MM.1S (cell line): ENCODE results near the gene KRTAP6-1.

Experiments used
- DNase-seq: peaks from one replicate; pipeline ENCODE4 v3.0.0-alpha.2; 2015
- H2AFZ ChIP-seq: fragments of 300-600 bp; sonication (generic); 2 replicates; pipeline ENCODE4 v1.6.0; 2016; ENCODE audit warnings: antibody characterized with exemption, low read length
- H3F3A ChIP-seq: fragments of 300-600 bp; sonication (generic); 2 replicates; pipeline ENCODE4 v1.6.1; 2016; ENCODE audit warnings: mild to moderate bottlenecking, antibody characterized with exemption, low read length, moderate library complexity, mixed read lengths; ENCODE audit not compliant: insufficient read depth
- H3K27ac ChIP-seq: fragments of 300-600 bp; sonication (generic); 2 replicates; pipeline ENCODE4 v1.5.1; 2016; ENCODE audit warnings: mild to moderate bottlenecking, low read length
- H3K27me3 ChIP-seq: fragments of 300-600 bp; sonication (generic); replicated peaks from 2 replicates; pipeline ENCODE4 v1.6.0; 2016; ENCODE audit warnings: low read length; ENCODE audit not compliant: insufficient read depth
- H3K36me3 ChIP-seq: fragments of 300-600 bp; sonication (generic); replicated peaks from 2 replicates; pipeline ENCODE4 v1.6.1; 2016; ENCODE audit warnings: mild to moderate bottlenecking, low read length, mixed read lengths; ENCODE audit not compliant: insufficient read depth
- H3K4me1 ChIP-seq: fragments of 300-600 bp; sonication (generic); 2 replicates; pipeline ENCODE4 v1.6.1; 2016; ENCODE audit warnings: low read length, mixed read lengths
- H3K4me2 ChIP-seq: fragments of 300-600 bp; sonication (generic); 2 replicates; pipeline ENCODE4 v1.6.0; 2016; ENCODE audit warnings: low read depth, low read length
- H3K4me3 ChIP-seq: fragments of 300-600 bp; sonication (generic); 2 replicates; pipeline ENCODE4 v1.5.1; 2016; ENCODE audit warnings: low read length, mixed read lengths
- H3K79me2 ChIP-seq: fragments of 300-600 bp; sonication (generic); 2 replicates; pipeline ENCODE4 v1.6.1; 2016; ENCODE audit warnings: mixed run types, low read length, mixed read lengths
- H3K9ac ChIP-seq: fragments of 300-600 bp; sonication (generic); 2 replicates; pipeline ENCODE4 v1.6.1; 2016; ENCODE audit warnings: low read length, mixed read lengths
- H3K9me2 ChIP-seq: fragments of 300-600 bp; sonication (generic); replicated peaks from 2 replicates; pipeline ENCODE4 v1.6.1; 2016; ENCODE audit warnings: mild to moderate bottlenecking, low read length, mixed read lengths; ENCODE audit not compliant: insufficient read depth
- H3K9me3 ChIP-seq: fragments of 300-600 bp; sonication (generic); replicated peaks from 2 replicates; pipeline ENCODE4 v1.6.1; 2016; ENCODE audit warnings: mild to moderate bottlenecking, low read length, mixed read lengths; ENCODE audit not compliant: insufficient read depth
- H4K20me1 ChIP-seq: fragments of 300-600 bp; sonication (generic); 2 replicates; pipeline ENCODE4 v1.6.1; 2016; ENCODE audit warnings: mild to moderate bottlenecking, low read length, moderate library complexity, mixed read lengths; ENCODE audit not compliant: insufficient read depth
- EZH2 ChIP-seq: fragments of 300-600 bp; sonication (generic); optimal IDR thresholded peaks from 2 replicates; pipeline ENCODE3; 2017; ENCODE audit warnings: low read depth, mild to moderate bottlenecking, antibody characterized with exemption, low read length, mixed read lengths
- EZH2phosphoT487 ChIP-seq: fragments of 300-600 bp; sonication (generic); IDR thresholded peaks from 2 replicates; pipeline ENCODE4 v1.6.1; 2018; ENCODE audit warnings: antibody characterized with exemption, low read length
- TF ChIP-seq, protein P1 (sequence below): fragments of 300-600 bp; sonication (generic); IDR thresholded peaks from 2 replicates; pipeline ENCODE4 v1.5.1; 2016; ENCODE audit warnings: antibody characterized with exemption, low read length, mixed read lengths

KRTAP6-1 gene, protein sequence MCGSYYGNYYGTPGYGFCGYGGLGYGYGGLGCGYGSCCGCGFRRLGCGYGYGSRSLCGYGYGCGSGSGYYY

DNA sequence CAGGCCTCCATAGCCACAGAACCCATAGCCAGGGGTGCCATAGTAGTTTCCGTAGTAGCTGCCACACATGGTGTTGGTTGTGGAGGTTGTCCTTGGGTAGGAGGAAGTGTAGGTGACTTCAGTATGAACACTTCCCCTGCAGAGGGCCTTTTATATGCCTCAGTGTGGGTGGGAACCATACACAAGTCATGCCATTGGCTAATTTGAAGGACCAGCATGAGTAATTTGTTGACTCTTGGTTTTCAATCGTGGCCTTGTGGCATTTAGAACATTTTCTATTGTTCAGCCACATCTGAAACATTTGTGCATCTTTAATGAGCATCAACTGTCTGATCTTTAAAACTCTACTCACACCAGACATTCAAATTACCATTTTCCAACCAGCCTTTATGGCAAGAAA lies at the start of gene KRTAP6-1:
TSS of gene KRTAP6-1 (minus strand) at position 95 of the 400 bp plus-strand sequence. CDS start at position 69, 26 bp downstream.
- no peak within 1 kb of the TSS for H3K4me3 ChIP-seq
- no peak for DNase-seq
- no peak within 1 kb of the TSS for H3K27ac ChIP-seq
- H3F3A ChIP-seq: no peaks in the 10 kb centered on the region
- peaks cover 9% of the 10 kb centered on the region for H3K4me1 ChIP-seq
- no peak within 1 kb of the TSS for H3K9ac ChIP-seq
- no peaks in the 10 kb centered on the region for H4K20me1 ChIP-seq
- no peaks in the 10 kb centered on the region for H3K79me2 ChIP-seq
- H3K9me2 ChIP-seq: no peaks in the 10 kb centered on the region
- no peak within 1 kb of the TSS for H3K4me2 ChIP-seq
- TF ChIP-seq, protein P1, sequence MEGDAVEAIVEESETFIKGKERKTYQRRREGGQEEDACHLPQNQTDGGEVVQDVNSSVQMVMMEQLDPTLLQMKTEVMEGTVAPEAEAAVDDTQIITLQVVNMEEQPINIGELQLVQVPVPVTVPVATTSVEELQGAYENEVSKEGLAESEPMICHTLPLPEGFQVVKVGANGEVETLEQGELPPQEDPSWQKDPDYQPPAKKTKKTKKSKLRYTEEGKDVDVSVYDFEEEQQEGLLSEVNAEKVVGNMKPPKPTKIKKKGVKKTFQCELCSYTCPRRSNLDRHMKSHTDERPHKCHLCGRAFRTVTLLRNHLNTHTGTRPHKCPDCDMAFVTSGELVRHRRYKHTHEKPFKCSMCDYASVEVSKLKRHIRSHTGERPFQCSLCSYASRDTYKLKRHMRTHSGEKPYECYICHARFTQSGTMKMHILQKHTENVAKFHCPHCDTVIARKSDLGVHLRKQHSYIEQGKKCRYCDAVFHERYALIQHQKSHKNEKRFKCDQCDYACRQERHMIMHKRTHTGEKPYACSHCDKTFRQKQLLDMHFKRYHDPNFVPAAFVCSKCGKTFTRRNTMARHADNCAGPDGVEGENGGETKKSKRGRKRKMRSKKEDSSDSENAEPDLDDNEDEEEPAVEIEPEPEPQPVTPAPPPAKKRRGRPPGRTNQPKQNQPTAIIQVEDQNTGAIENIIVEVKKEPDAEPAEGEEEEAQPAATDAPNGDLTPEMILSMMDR: no peak
- TF ChIP-seq EZH2phosphoT487 (no peak), EZH2 (no peak)
- no peak within 1 kb of the TSS for H2AFZ ChIP-seq
- H3K9me3 ChIP-seq: no peaks in the 10 kb centered on the region
- no peaks in the 10 kb centered on the region for H3K27me3 ChIP-seq
- H3K36me3 ChIP-seq: no peaks in the 10 kb centered on the region

DNA sequence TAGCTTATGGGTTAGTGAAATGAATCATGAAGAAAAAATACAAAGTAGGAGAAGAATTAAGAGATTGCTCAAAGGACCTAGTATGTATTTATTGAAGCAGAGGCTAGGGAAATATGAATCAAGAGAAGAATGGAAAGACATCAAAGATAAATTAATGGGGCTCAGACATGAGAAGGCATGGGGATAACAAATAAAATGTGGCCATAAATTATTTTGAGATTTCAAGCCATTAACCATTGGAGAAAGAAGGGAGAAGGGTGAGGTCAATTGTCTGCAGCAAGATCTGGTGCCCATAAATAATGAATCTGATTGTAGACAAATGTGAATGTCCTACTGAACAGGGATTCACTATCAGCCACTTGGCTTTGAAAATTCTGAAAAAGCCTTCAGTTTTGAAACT lies 39.2 kb upstream of the KRTAP6-1 start:
- no peaks in the 10 kb centered on the region for H4K20me1 ChIP-seq
- H3K27me3 ChIP-seq: no peaks in the 10 kb centered on the region
- TF ChIP-seq EZH2phosphoT487: no peak
- no peak for TF ChIP-seq EZH2
- TF ChIP-seq, protein P1: no peak
- H2AFZ ChIP-seq: no peak overlapping the region
- no peaks in the 10 kb centered on the region for H3F3A ChIP-seq
- no peaks in the 10 kb centered on the region for H3K4me1 ChIP-seq
- H3K9me2 ChIP-seq: no peaks in the 10 kb centered on the region
- no peaks in the 10 kb centered on the region for H3K36me3 ChIP-seq
- DNase-seq: no peak
- H3K79me2 ChIP-seq: no peaks in the 10 kb centered on the region
- no peak overlapping the region for H3K9ac ChIP-seq
- H3K4me3 ChIP-seq: no peak overlapping the region
- no peak overlapping the region for H3K4me2 ChIP-seq
- no peak overlapping the region for H3K27ac ChIP-seq
- no peaks in the 10 kb centered on the region for H3K9me3 ChIP-seq

DNA sequence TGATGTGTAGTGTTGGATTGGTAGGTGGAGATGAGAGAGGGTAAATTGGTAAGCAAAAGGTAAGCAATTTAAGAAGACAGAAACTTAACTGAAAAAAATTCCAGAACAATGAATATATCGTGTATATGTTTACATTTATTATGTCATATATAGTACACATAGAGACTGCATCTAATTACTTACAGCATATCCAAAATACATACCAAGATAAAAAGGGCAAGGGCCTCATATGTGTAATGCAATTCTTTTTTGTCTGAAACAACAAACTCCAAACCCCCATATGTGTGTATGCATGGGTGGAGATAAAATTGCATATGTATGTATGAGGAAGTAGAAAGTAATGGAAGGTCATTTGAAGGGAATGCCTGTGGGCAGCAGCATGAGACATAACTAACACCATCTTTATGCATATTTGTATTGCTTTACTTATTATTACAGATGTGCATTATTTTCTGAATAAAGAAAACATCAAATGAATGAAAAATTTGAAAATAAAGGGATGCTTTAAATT lies 33.2 kb upstream of the KRTAP6-1 start:
- no peak overlapping the region for H3K4me2 ChIP-seq
- no peak overlapping the region for H3K4me3 ChIP-seq
- H3K9me2 ChIP-seq: no peaks in the 10 kb centered on the region
- H3K9ac ChIP-seq: no peak overlapping the region
- H3K4me1 ChIP-seq: no peaks in the 10 kb centered on the region
- no peak overlapping the region for H3K27ac ChIP-seq
- no peaks in the 10 kb centered on the region for H3K36me3 ChIP-seq
- H2AFZ ChIP-seq: no peak overlapping the region
- TF ChIP-seq EZH2phosphoT487 (no peak), EZH2 (no peak)
- TF ChIP-seq, protein P1: no peak
- no peaks in the 10 kb centered on the region for H3K27me3 ChIP-seq
- no peaks in the 10 kb centered on the region for H4K20me1 ChIP-seq
- no peak for DNase-seq
- H3K9me3 ChIP-seq: no peaks in the 10 kb centered on the region
- no peaks in the 10 kb centered on the region for H3K79me2 ChIP-seq
- no peaks in the 10 kb centered on the region for H3F3A ChIP-seq
